HG03064 (cell line): ENCODE results near the gene FAM53C.
A peak's percentile ranks its signal among the peaks of the same experiment; 100 is the strongest.

Source experiments
- ATAC-seq: cut with Tn5 transposase; IDR thresholded peaks from one replicate; pipeline ENCODE4 v1.9.1; 2021; ENCODE audit warnings: low read depth; ENCODE audit not compliant: unreplicated experiment

The FAM53C gene

DNA sequence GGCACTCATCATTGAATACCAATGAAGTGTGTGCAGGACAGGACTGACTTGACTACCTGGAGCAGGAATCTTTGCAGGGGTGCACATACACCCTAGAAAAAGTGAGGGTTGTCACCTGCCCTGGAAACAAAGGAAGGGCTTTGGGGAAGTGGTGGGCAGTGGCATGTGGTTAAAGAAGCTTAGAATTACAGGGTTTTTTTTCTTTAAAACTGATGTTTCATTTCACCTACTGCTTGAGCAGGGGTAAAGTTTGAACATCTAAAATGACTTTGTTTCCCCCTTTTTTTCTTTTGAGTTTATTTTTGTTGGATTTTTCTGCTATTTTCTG, 12.5 kb downstream of the FAM53C start:
- no peak for ATAC-seq

DNA sequence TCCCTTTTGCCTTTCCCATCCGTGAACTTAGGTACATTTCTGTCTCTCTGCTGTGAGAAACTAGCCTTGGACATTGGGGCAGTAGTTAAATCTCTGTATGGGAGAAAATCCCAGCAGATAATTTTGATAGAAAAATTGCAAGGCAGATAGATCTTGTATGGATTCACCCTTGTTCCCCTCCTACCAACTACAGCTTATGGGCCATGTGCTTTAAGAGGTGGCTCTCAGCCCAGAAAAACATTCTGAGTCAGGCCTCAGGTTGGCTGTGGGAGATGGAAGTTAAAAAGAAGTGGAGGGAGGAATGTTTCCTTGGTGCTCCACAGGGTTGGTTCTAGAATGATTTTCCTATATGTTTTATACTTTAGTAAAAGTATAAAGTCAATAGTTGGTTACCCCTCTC, 13.0 kb downstream of the FAM53C start:
- no peak for ATAC-seq

DNA sequence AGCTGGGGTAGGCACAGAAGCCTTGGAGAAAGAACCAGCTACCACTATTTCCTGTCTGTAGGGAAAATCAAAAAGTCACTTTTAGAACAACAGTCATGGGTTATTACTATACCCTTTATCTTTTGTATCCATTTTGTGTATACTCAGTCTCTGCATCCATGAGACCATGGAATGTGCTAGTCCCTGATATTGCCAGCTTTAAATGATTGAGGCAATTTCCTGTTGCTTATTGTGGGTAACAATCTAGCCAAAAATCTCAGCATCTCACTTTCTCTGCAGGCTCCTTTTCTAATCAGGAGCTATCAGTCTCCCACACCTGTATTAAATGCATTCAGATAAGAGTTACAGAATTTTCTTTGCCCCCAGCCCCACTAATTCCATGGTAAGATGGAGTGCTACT, 13.5 kb downstream of the FAM53C start:
- ATAC-seq: no peak

DNA sequence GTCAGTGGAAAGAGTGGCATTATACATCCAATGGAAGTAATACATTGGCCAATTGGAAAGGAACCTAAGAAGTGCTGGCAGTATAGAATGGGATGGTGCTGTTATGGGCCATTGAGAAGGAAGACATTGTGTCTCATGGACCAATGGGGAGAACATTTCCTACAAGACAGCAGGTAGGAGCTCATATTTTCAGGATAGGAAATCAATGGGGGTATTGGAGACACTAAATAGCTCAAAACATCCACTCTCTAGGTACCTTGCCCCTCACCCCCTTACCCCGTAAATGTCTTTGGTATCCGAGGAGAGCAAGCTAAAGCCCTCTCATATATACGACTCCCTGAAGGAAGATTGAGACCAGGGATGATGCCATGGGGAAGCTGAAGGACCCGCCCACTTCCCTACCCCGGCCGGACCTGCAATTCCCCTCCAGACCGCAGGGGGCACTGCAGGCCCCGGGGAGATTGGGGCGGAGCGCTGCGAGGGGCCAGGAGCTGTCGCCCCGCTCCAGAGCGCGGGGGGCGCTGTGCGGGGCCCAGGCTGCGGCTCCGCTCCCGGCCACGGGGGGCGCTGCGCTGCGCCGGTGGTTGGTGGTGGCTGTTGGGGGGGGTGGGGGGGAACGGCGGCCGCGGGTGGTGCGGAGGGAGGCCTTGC, 14.1 kb downstream of the FAM53C start, which contains the start of gene KDM3B:
KDM3B (plus strand) TSS at position 615 of the 651 bp plus-strand sequence. CDS start 111 bp downstream, outside the sequence.
- ATAC-seq: peak; percentile 47

DNA sequence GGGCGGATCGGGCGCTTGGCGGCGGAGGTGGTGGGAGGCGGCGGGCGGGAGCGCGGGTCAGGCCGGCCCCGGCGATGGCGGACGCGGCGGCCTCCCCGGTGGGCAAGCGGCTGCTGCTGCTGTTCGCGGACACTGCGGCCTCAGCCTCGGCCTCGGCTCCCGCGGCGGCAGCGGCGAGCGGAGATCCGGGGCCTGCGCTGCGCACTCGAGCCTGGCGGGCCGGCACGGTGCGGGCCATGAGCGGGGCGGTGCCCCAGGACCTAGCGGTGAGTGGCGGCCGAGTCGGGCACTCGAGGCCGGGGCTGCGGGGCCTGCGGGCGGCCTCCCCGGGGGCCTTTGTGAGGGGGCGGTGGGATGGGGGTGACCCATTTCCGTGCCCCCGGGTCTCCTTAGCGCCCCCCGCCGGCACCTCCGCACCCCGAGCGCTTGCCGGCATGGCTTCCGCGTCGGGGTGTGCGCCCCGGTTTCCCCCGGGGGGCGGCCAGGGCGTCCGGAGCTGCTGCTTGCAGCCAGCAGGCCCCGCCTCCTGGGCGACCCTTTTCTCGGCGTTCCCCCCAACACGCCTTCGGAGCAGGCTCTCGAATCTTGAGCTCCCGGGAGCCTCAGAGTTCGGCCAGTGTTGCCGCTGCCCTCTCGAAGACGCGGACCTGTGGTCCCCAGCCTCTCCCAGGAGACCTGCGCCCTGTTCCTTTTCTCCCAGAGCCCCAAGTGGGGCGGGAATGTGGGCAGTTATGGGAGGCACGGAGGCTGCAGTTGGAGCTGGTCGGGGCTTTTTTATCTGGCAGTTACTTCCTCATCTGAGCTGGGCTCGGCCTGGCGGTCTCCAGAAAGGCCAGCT, 14.9 kb downstream of the FAM53C start:
- peak; percentile 49 for ATAC-seq

DNA sequence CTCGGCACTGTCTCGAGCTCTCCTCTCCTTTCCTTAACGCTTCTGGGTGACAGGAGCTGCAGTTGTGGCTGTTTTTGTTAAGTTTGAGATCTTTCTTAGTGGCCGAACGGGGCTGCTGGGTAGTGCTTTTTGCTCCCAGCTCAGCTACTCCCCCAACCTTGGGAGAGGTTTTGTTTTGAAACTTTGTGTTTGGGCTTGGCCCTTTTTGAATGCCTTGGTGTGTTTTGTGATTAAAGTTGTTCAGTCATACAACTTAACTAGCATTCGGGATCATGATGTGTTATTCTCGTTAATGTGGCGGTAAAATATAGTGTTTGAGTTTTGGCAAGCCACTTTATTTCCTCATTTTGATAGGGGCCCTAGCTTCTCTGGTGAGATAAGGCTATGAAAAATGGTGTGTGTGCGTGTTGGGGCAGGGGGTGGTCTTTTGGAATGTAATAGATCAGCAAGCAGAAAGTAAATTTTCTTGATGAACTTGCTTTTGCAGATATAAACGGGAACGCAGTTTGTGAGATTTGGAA, 15.6 kb downstream of the FAM53C start:
- no peak for ATAC-seq

DNA sequence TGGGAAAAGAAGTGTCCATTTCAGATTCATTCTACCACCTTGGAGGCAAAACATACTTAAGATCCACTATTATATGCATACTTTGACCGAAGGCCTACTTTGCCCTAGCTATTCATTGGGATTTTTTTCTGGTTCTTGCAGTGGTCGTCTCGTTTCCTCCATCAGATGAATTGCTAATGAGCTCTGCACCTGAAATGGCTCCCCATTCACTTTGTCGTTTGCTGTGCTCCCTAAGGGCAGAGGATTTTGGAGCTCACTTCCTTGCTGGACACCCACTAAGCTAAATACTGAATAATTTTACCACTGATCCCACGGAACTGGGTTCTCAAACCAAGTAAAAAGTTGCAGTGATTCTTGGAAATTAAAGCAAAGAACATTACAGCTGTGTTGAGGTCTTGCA, 16.3 kb downstream of the FAM53C start:
- no peak for ATAC-seq

DNA sequence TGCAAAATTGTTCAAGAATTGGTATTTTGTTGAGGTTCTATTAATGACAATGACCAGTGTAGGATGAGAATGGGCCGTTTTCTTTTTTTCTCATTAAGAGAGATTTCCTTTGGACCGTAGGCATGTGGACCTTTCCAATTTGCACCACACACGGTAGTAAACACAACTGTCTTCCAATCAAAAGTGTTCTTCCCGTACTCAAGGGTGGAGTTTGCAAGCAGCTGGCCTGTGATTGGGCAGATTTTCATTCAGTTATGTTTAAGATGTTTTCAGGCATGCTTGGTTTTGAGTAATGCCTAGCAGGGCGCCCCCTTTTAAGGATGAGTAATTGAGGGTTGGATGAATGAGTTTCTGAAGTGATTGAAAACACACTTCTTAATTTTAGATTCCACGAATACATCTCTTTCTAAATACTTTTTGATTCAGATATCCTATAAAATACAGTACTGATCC, 16.9 kb downstream of the FAM53C start:
- no peak for ATAC-seq

DNA sequence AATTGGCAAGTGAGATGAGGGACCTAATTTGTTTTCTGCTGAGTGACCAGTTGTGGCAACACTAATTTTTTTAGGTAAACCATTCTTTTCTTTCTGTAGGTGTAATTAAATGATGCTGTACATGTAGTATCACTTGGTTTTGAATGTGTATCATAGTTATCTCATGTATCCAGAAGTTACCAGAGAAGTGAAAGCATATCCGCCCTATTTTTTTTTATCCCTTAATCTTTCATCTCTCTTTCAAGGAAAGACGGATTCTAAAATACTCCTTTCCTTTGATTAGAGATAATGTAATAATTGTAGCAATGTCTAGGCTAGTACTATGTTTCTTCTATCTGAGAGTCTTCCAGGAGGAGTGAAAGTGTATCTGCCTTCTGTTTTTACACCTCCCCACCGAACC, 21.6 kb downstream of the FAM53C start:
- no peak for ATAC-seq

DNA sequence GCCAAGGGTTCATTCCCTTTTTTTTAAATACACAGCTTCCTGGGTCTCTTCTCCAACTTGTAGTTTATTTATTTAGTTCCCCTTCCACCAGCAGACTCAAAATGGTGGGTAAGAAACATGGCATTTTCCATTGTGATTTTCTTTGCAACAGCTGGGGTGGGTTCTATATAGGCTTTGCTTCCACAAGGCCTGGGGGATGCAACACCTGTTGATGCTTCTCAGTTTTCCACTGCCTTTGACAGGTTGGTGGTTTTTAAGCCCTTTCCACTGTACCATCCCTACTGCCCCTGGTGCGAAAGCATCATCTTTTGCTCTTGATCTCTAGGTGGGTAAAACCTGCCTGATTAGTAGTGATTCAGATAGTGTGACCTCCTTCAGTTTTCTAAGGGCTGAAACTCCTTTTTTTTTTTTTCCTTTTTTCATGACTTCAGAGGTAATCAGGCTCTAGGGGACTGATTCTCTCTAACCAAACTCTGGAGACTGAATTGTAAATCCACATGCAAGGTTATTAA, 22.9 kb downstream of the FAM53C start:
- no peak for ATAC-seq

DNA sequence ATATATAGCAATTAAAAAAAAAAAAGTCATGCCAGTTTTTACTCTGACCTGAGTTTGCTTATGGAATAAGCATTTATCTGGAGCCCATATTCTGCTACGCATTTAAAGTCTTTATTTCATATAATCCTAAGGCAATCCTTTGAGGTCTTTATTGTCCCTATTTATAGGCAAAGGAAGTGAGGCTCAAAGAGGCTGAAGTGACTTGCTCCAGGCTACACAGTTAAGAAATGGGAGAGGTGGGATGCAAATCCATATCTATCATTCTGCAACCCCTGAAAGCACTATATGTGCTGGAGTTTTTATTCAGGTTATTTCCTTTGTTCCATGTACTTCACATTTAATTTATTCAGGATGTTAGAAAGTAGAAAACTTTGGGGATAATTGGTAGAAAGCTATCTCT, 26.5 kb downstream of the FAM53C start:
- ATAC-seq: no peak

DNA sequence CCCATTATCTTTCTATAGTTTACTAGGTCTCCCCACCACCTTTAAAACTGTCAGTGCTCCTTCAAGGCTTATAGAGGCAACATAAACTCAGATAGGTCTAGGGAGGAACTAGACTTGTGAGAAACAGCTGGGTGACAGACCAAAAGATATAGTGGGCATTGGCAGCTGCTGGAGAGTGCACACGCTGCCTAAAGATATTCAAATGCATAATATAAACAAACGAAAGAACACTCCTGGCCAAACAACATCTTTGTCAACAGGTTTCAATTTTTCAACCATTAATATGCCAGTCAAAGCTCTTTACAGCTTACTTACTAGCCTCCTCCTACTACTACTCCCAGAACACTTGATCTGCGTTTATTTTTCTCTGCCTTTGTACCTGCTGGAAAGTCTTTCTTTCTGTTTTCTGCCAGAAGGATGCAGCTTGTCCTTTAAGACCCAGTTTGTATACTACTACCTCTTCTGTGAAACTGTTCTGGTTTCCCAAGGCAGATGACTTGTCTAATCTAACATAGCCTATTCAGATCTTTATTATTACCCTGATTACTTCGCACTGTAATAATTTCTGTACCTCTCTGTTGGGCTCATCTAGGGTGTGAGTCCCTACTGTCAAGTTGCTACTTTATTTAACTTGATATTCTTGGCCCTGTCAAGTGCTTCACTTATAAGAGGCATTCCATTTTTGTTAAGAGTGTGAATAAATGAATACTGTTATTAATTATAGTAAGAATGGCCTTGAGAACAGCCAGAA, 28.7 kb downstream of the FAM53C start:
- ATAC-seq: no peak

DNA sequence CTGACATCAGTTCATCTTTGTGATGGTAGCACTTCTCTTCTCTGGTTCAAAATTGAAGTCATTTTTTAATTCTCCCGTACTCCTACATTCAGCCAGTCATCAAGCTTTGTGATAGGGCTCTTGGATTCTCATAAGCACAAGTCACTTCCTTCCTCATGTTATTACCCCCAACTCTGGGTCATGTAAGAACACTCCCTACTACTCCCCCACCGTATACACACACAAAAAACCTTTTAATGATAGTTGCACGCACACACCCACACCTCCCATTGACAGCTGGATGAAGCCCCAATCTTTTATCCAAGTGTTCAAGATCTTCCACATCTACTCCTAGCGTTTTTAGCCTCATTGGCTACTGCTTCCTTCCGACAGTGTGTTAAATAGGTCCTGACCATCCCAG, 31.2 kb downstream of the FAM53C start:
- no peak for ATAC-seq

DNA sequence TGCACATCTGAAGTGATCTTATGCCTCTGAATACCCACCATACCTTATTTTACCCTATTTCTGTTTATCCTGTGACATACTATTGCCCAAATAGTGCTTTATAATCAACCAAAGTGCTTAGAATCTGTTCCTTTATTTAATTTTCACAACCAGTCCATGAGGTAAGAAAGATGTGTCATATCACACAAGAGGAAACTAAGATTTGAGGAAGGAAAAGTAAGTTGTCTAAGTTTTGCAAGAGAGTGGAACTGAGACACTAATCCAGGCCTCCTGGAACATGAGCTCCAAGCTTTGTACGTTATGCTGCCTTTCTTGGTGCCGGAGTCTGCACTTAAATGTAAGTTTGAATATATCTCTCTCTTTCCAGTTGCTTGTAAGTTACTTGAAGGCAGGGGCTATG, 31.6 kb downstream of the FAM53C start:
- ATAC-seq: no peak

DNA sequence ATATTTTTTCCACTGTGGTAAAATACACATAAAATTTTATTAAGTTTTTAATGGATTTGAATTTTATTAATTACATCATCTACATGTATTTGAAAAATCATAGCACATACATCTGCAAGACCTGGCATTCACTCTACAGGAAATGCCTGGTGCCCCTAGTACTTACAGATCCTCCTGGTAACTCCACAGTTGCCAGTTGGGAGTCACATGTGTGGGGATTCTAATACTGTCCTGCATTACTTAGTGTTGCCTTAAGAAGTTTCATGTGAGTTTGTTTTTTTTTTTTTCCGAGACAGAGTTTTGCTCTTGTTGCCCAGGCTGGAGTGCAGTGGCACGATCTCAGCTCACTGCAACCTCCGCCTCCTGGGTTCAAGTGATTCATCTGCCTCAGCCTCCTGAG, 32.5 kb downstream of the FAM53C start:
- ATAC-seq: no peak

DNA sequence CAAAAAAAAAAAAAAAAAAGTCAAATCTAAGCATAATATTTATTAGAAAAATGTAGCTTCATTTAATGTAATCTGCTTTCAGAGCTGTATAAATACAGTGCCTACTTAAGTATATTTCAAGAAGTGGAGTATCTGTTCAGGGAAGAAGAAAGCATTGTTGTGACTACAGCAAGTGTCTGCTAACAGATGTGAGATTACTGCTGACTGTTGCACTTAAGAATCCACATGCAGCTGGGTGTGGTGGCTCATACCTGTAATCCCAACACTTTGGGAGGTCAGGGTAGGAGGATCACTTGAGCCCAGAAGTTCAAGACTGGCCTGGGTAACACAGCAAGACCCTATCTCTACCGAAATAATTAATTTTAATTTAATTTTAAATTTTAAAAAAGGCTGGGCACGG, 33.4 kb downstream of the FAM53C start:
- no peak for ATAC-seq

DNA sequence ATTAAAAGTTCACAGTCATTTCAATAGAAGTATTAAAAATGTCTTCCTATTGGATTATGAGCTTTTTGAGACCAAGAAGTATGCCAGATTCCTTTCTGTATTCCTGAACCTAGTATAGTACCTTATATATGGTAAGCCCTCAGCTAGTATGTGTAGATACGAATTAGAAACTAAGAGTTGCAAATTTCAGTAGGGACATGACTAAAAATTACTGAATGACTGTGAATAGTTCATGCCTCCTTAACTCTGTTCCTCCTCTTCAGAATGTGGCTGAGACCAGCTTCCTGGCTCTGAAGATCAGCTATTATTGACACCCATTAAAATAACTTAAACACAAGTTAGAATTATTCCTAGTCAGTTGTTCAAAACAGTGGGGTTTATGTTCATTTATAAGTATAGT, 34.2 kb downstream of the FAM53C start:
- peak; percentile 72 for ATAC-seq

DNA sequence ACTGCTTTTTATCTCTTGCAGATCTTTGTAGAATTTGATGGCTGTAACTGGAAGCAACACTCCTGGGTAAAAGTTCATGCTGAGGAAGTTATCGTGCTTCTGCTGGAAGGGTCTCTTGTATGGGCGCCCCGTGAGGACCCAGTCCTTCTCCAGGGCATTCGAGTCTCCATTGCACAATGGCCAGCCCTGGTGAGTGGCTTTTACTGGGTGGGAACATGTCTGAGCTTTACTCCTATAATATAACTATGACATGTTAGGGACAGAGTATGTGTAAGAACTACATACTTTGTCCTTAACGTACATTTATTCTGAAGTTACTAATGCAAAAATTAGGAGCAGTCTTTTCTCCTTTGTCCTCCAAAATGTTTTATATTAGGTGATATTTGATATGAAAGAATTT, 34.6 kb downstream of the FAM53C start:
- no peak for ATAC-seq

DNA sequence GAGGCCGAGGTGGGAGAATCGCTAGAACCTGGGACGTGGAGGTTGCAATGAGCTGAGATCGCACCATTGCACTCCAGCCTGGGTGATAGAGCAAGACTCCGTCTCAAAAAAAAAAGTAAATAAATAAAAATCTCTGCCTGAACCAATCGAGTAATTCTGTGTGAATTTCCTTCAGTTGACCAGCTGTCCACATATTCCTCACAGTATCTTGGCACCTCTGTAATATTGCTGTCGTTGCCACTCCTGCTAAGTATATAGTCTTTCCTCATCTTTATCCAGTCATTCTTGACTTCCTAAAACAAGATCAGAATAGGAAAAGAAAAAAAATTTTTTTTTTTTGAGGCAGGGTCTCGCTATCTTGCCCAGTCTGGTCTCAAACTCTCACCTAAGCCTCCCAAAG, 44.3 kb downstream of the FAM53C start:
- ATAC-seq: no peak

DNA sequence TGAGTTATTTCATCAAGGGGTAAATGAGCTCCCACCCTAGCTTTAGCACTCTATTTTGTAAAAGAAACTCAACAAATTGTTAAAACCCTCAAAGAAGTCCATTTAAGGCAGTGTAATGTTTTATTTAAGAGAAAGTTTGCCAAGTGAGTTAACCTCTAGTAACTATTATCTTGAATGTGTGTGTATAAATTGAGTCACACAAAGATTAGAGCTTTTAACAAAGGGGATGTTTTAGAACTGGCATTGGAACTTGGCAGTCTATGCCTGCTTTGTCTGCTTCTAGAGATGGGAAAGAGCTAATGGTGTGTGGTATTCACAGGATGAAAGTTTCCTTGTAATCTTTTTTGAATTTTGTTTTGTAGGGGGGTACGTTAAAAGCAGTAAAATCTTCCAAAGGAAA, 47.6 kb downstream of the FAM53C start:
- ATAC-seq: no peak

DNA sequence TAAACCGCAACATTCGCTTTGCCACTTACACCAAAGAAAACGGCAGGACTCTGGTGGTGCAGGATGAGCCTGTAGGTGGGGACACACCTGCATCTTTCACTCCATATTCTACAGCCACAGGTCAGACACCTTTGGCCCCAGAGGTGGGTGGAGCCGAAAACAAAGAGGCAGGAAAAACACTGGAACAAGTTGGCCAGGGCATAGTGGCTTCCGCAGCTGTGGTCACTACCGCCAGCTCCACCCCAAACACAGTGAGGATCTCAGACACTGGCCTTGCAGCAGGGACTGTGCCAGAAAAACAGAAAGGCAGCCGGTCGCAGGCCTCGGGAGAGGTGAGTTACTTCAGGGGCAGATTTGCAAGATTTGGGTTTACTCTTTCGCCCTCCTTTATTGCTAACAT, 48.2 kb downstream of the FAM53C start:
- no peak for ATAC-seq
